Mesendoderm (in vitro differentiated cells): ENCODE measurements around the gene MIF4GD.

Source experiments
- DNase-seq: peaks from one replicate; pipeline ENCODE4 v3.0.0; 2013
- H2AK5ac ChIP-seq: 2 replicates; pipeline ENCODE4 v1.6.1; 2013; ENCODE audit warnings: low read length, inconsistent platforms
- H2BK120ac ChIP-seq: 2 replicates; pipeline ENCODE4 v1.6.1; 2013; ENCODE audit warnings: low read depth, mild to moderate bottlenecking, low read length, moderate library complexity, mixed read lengths
- H2BK15ac ChIP-seq: replicated peaks from 2 replicates; pipeline ENCODE4 v1.6.1; 2013; ENCODE audit warnings: low read depth, mild to moderate bottlenecking, moderate library complexity
- H2BK5ac ChIP-seq: 2 replicates; pipeline ENCODE4 v1.6.1; 2013; ENCODE audit warnings: low read length, inconsistent platforms
- H3K18ac ChIP-seq: 2 replicates; pipeline ENCODE4 v1.6.1; 2013; ENCODE audit warnings: mild to moderate bottlenecking, low read length, mixed read lengths
- H3K23ac ChIP-seq: one replicate; pipeline ENCODE4 v1.6.1; 2013; ENCODE audit warnings: low read length
- H3K27ac ChIP-seq: 2 replicates; pipeline ENCODE4 v1.5.1; 2013; ENCODE audit warnings: low read depth, mild to moderate bottlenecking, inconsistent platforms, low read length, moderate library complexity
- H3K27me3 ChIP-seq: 2 replicates; pipeline ENCODE4 v1.6.1; 2013; ENCODE audit warnings: low read length, control low read depth, mild to moderate bottlenecking, inconsistent platforms; ENCODE audit not compliant: insufficient read depth, poor library complexity
- H3K36me3 ChIP-seq: 2 replicates; pipeline ENCODE4 v1.6.1; 2013; ENCODE audit warnings: low read length, inconsistent platforms; ENCODE audit not compliant: control insufficient read depth, insufficient read depth
- H3K4ac ChIP-seq: one replicate; pipeline ENCODE4 v1.6.1; 2013; ENCODE audit warnings: low read depth, mild to moderate bottlenecking, low read length, moderate library complexity
- H3K4me1 ChIP-seq: 2 replicates; pipeline ENCODE4 v1.6.1; 2013; ENCODE audit warnings: low read depth, low read length, inconsistent platforms; ENCODE audit not compliant: control insufficient read depth
- H3K4me2 ChIP-seq: 2 replicates; pipeline ENCODE4 v1.6.1; 2013; ENCODE audit warnings: low read length
- H3K4me3 ChIP-seq: 2 replicates; pipeline ENCODE4 v1.5.1; 2013; ENCODE audit warnings: mild to moderate bottlenecking, low read length
- H3K56ac ChIP-seq: one replicate; pipeline ENCODE4 v1.6.1; 2013; ENCODE audit warnings: low read length
- H3K79me1 ChIP-seq: 2 replicates; pipeline ENCODE4 v1.6.1; 2013; ENCODE audit warnings: low read length, inconsistent platforms
- H3K79me2 ChIP-seq: 2 replicates; pipeline ENCODE4 v1.6.1; 2013; ENCODE audit warnings: mild to moderate bottlenecking, low read length; ENCODE audit not compliant: control insufficient read depth, insufficient read depth
- H3K9ac ChIP-seq: 2 replicates; pipeline ENCODE4 v1.6.1; 2013; ENCODE audit warnings: low read length, inconsistent platforms
- H4K5ac ChIP-seq: one replicate; pipeline ENCODE4 v1.6.1; 2013; ENCODE audit warnings: low read length
- H4K8ac ChIP-seq: one replicate; pipeline ENCODE4 v1.6.1; 2013; ENCODE audit warnings: low read depth, mild to moderate bottlenecking, control low read depth, low read length, moderate library complexity
- WGBS: extraction: QIAGEN DNeasy Blood & Tissue Kit; methylation state at CpG from one replicate; pipeline ENCODE4 v1.1.7; 2013; ENCODE audit warnings: low lambda C conversion rate, missing lambda C conversion rate; ENCODE audit not compliant: insufficient coverage; ENCODE audit errors: extremely low coverage; 5-methylcytosine and 5-hydroxymethylcytosine counted together

The MIF4GD gene

DNA sequence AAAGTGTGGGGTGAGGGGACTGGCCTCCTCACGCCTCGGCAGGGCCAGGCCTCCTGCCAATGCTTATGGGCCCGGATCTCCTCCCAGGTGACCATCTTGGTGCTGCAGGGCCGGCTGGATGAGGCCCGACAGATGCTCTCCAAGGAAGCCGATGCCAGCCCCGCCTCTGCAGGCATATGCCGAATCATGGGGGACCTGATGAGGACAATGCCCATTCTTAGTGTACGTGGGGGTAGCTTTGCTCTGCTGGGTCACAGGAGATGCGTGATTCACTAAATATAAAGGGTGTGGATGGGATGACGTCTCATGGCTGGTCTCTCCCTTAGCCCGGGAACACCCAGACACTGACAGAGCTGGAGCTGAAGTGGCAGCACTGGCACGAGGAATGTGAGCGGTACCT, 46.0 kb downstream of the MIF4GD start:
- Histone ChIP-seq H3K4me3 (no peak overlapping the region), H3K23ac (no peak overlapping the region), H3K4ac (no peak overlapping the region), H4K5ac (no peak overlapping the region), H3K27me3 (no peaks in the 10 kb centered on the region), H2BK120ac (no peak overlapping the region), H3K27ac (no peak overlapping the region), H3K56ac (no peak overlapping the region), H3K79me1 (peaks cover 2% of the 10 kb centered on the region), H3K18ac (no peak overlapping the region), H4K8ac (no peak overlapping the region), H3K79me2 (no peaks in the 10 kb centered on the region), H2BK5ac (no peak overlapping the region), H2AK5ac (no peak overlapping the region), H3K4me2 (no peak overlapping the region), H3K36me3 (peaks cover 20% of the 10 kb centered on the region), H3K9ac (no peak overlapping the region), H3K4me1 (no peaks in the 10 kb centered on the region), H2BK15ac (no peak overlapping the region)
- DNase-seq: no peak
- no CpG with 5 or more reads among the region's 14 CpGs for WGBS

GRCh38 chr17:75219815-75220214, 51.2 kb downstream of the MIF4GD start:
- Histone ChIP-seq H3K9ac (no peak overlapping the region), H3K4me3 (no peak overlapping the region), H3K27ac (no peak overlapping the region), H2BK15ac (no peak overlapping the region), H3K4me2 (no peak overlapping the region), H3K79me2 (no peaks in the 10 kb centered on the region), H3K36me3 (peaks cover 13% of the 10 kb centered on the region), H3K4ac (no peak overlapping the region), H3K23ac (no peak overlapping the region), H3K18ac (no peak overlapping the region), H2BK5ac (no peak overlapping the region), H4K5ac (no peak overlapping the region), H3K79me1 (peaks cover 4% of the 10 kb centered on the region), H3K56ac (no peak overlapping the region), H4K8ac (no peak overlapping the region), H3K27me3 (no peaks in the 10 kb centered on the region), H3K4me1 (no peaks in the 10 kb centered on the region), H2AK5ac (no peak overlapping the region), H2BK120ac (no peak overlapping the region)
- DNase-seq: no peak
- WGBS: no CpG with 5 or more reads among the region's 3 CpGs

DNA sequence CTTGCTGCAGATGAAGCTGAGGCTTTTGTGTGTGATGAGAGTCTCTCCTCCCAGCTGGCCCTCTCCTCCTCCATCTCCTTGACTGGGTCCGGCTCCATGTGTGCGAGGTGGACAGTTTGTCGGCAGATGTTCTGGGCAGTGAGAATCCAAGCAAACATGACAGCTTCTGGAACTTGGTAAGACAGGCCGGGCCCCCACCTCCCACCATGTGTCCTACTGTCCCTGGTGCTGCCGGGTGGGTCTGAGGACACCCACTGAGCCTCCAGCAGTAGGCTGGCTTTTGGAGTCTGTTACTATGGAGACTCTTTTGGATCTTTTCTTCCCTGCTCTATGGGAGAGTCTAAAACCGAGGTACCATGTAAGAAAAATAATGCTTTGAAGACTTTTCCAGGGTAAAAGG, 52.9 kb downstream of the MIF4GD start:
- Histone ChIP-seq H3K18ac (no peak overlapping the region), H3K4ac (no peak overlapping the region), H2BK120ac (no peak overlapping the region), H3K4me2 (no peak overlapping the region), H3K79me2 (no peaks in the 10 kb centered on the region), H3K27me3 (no peaks in the 10 kb centered on the region), H3K4me3 (no peak overlapping the region), H3K56ac (no peak overlapping the region), H2BK5ac (no peak overlapping the region), H3K23ac (no peak overlapping the region), H3K4me1 (no peaks in the 10 kb centered on the region), H3K9ac (no peak overlapping the region), H4K8ac (no peak overlapping the region), H3K36me3 (peaks cover 17% of the 10 kb centered on the region), H3K79me1 (peaks cover 4% of the 10 kb centered on the region), H2BK15ac (no peak overlapping the region), H3K27ac (no peak overlapping the region), H4K5ac (no peak overlapping the region), H2AK5ac (no peak overlapping the region)
- WGBS: no CpG with 5 or more reads among the region's 6 CpGs
- DNase-seq: no peak
